Measurements from ENCODE around the gene PHF20. TPM values are rescaled to one million over a fixed set of nuclear protein-coding genes. Genes with fewer than 3 reads are reported as not detected.

Gene PHF20
- total RNA-seq, 1 experiment from 2014 or later: 56.7 TPM

GRCh38 chr20:35823147-35823546 lies 51.3 kb downstream of the PHF20 start:
- no TSS peak for BruUV-seq (replicated peaks)
- H3K9me3 Mint-ChIP-seq (ENCODE audit: low read depth, unreplicated experiment): no peaks in the 10 kb centered on the region
- peaks cover 19% of the 10 kb centered on the region for H3K4me1 Mint-ChIP-seq (ENCODE audit: low read depth, unreplicated experiment)
- no peak for DNase-seq
- intact Hi-C loops (cut with micrococcal nuclease; ENCODE audit: unreplicated experiment): no loop called here
- peaks cover 9% of the 10 kb centered on the region for H3K36me3 Mint-ChIP-seq (ENCODE audit: insufficient read depth, unreplicated experiment)
- no peaks in the 10 kb centered on the region for H3K27me3 Mint-ChIP-seq (ENCODE audit: unreplicated experiment)
- H3K4me3 Mint-ChIP-seq (ENCODE audit: low read depth, unreplicated experiment): no peak overlapping the region
- no peak for TF ChIP-seq CTCF (IDR thresholded peaks at IDR 0.05; ENCODE audit: unreplicated experiment)
- CTCF ChIA-PET: no interaction called here
- H3K27ac Mint-ChIP-seq (ENCODE audit: unreplicated experiment): no peak overlapping the region

GRCh38 chr20:35823937-35824336 lies 52.1 kb downstream of the PHF20 start:
- intact Hi-C loops (cut with micrococcal nuclease; ENCODE audit: unreplicated experiment): no loop called here
- Mint-ChIP-seq H3K27ac (ENCODE audit: unreplicated experiment) (no peak overlapping the region), H3K4me3 (ENCODE audit: low read depth, unreplicated experiment) (no peak overlapping the region), H3K9me3 (ENCODE audit: low read depth, unreplicated experiment) (no peaks in the 10 kb centered on the region), H3K27me3 (ENCODE audit: unreplicated experiment) (no peaks in the 10 kb centered on the region), H3K4me1 (ENCODE audit: low read depth, unreplicated experiment) (peaks cover 19% of the 10 kb centered on the region), H3K36me3 (ENCODE audit: insufficient read depth, unreplicated experiment) (peaks cover 9% of the 10 kb centered on the region)
- CTCF ChIA-PET: no interaction called here
- no peak for DNase-seq
- no TSS peak for BruUV-seq (replicated peaks)
- TF ChIP-seq CTCF (IDR thresholded peaks at IDR 0.05; ENCODE audit: unreplicated experiment): no peak

- H3K4me1 Mint-ChIP-seq (ENCODE audit: low read depth, unreplicated experiment): peaks cover 8% of the 10 kb centered on the region
- TF ChIP-seq CTCF (IDR thresholded peaks at IDR 0.05; ENCODE audit: unreplicated experiment): no peak
- H3K4me3 Mint-ChIP-seq (ENCODE audit: low read depth, unreplicated experiment): no peak overlapping the region
- H3K36me3 Mint-ChIP-seq (ENCODE audit: insufficient read depth, unreplicated experiment): peaks cover 9% of the 10 kb centered on the region
- H3K9me3 Mint-ChIP-seq (ENCODE audit: low read depth, unreplicated experiment): no peaks in the 10 kb centered on the region
- BruUV-seq (replicated peaks): no TSS peak
- intact Hi-C loops (cut with micrococcal nuclease; ENCODE audit: unreplicated experiment): no loop called here
- H3K27me3 Mint-ChIP-seq (ENCODE audit: unreplicated experiment): no peaks in the 10 kb centered on the region
- CTCF ChIA-PET: no interaction called here
- no peak overlapping the region for H3K27ac Mint-ChIP-seq (ENCODE audit: unreplicated experiment)
- DNase-seq: no peak
Observed at GRCh38 chr20:35826397-35826998, 54.7 kb downstream of the PHF20 start.

- Mint-ChIP-seq H3K27me3 (ENCODE audit: unreplicated experiment) (no peaks in the 10 kb centered on the region), H3K9me3 (ENCODE audit: low read depth, unreplicated experiment) (no peaks in the 10 kb centered on the region), H3K4me1 (ENCODE audit: low read depth, unreplicated experiment) (no peaks in the 10 kb centered on the region), H3K36me3 (ENCODE audit: insufficient read depth, unreplicated experiment) (no peaks in the 10 kb centered on the region), H3K27ac (ENCODE audit: unreplicated experiment) (no peak overlapping the region), H3K4me3 (ENCODE audit: low read depth, unreplicated experiment) (no peak overlapping the region)
- CTCF ChIA-PET: no interaction called here
- intact Hi-C loops (cut with micrococcal nuclease; ENCODE audit: unreplicated experiment): no loop called here
- DNase-seq: no peak
- no TSS peak for BruUV-seq (replicated peaks)
- no peak for TF ChIP-seq CTCF (IDR thresholded peaks at IDR 0.05; ENCODE audit: unreplicated experiment)
Observed at GRCh38 chr20:35828434-35828833, 56.6 kb downstream of the PHF20 start.
